ENCODE results near the gene CHID1.

Gene CHID1

GRCh38 chr11:932435-932834, 21.8 kb upstream of the CHID1 start:
- FAIRE-seq, result no peak

DNA sequence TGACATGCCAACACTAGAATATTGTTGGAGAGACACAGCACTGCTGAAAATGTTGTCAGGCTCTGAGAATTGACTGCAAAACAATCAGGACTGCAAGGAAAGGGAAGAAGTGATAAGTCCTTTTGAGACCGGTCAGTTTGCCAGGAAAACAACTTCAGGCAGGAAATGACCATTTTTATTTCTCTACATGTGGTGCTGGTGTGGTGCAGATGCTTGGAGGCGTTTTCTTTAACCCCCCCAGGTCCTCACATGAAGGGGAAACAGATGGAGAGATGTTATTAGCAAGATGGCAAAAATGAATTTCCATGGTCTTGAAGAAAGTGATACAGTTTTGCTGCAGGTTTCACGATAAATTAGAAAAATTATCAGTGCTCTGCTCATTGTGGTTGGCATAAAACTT, 20.8 kb upstream of the CHID1 start:
- FAIRE-seq, result no peak

DNA sequence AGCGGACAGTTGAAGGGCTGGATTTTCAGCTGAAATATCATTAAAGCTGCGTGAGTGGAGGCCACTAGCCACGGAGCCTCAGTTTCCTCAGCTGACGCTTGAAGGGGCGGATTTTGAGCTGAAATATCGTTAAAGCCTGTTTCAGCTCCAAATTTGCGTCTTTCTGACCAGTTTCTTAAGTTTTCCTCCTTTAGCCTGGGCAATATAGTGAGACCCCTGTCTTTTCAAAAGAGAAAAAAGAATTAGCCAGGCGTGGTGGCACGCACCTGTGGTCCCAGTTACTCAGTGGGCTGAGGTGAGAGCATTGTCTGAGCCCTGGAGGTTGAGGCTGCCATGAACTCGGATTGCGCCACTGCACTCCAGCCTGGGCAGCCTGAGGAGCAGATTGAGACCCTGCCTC, 18.8 kb upstream of the CHID1 start:
- FAIRE-seq, result no peak

GRCh38 chr11:928786-929185, 18.2 kb upstream of the CHID1 start:
- no peak for FAIRE-seq

GRCh38 chr11:927871-928270, 17.3 kb upstream of the CHID1 start:
- no peak for FAIRE-seq

DNA sequence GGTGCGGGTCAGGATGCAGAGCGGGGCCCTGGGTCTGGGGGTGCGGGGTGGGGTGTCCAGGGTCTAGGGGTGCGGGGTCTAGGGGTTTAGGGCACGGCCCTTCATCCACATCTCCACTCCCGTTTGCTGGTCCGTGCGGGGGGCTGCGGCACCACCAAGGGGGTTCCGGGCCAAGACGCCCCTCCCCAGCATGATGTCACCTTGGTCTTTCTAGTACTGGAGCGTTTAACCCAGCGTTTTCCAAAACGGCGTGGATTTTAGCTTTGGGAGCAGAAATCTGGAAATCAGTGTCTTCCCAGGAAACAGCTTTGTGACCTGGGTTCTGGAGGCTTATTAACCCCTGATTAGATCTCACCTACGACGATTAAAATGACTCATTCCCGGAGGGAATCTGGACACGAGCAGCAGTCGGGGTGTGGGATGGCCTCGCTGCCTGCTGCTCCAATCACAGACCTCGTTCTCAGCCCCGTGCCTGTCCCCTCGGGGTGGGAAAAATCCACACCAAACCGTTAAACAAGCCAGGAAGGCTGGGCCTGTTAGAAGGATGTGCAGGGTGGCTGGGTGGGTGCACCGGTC, 15.8 kb upstream of the CHID1 start:
- FAIRE-seq, result no peak

DNA sequence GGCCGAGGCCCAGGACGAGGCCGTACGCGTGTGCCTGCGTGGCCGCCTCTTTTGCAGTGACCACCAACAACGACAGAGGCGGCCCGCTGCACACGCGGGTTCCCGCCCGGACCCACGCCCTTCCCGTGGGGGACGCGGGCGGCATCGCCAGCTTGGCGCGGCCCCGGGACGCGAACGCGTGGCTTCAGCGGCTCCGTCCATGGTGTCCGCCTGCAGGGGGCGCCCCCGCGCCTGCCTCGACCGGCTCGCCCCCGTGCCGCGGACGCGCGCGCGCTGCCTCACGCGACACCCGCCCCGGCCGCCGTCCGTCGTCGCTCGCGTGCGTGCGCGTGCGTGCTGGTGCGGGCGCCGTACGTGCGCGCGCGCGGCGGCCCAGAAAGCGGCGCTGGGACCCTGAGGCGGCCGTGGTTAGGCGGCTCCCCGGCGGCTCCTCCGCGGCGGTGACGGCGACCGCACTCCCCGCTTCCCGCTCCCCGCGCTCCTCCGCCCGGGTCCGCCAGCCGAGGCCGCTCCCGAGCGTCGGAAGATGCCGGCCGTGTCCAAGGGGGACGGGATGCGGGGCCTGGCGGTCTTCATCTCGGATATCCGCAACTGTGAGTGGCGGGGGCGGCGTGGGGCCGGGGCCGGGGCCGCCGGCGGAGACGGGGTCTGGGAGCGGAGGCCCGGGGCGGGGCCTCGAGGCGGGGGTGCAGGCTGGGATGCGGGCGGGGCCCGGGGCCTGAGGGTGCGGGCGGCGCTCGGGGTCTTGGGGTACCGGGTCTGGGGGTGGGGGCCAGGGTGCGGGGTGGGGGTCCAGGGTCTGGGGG, 15.1 kb upstream of the CHID1 start, which contains the start of gene AP2A2:
Gene AP2A2 (plus strand): TSS at position 375 of the 806 bp plus-strand sequence. CDS start 152 bp downstream, at position 527.
- no peak for FAIRE-seq

- FAIRE-seq, result no peak
These were observed 14.5 kb upstream of the CHID1 start for GRCh38 chr11:925158-925495.

- FAIRE-seq, result no peak
These were observed 14.0 kb upstream of the CHID1 start for GRCh38 chr11:924406-925157.

GRCh38 chr11:923691-924405, 13.2 kb upstream of the CHID1 start:
- no peak for FAIRE-seq

DNA sequence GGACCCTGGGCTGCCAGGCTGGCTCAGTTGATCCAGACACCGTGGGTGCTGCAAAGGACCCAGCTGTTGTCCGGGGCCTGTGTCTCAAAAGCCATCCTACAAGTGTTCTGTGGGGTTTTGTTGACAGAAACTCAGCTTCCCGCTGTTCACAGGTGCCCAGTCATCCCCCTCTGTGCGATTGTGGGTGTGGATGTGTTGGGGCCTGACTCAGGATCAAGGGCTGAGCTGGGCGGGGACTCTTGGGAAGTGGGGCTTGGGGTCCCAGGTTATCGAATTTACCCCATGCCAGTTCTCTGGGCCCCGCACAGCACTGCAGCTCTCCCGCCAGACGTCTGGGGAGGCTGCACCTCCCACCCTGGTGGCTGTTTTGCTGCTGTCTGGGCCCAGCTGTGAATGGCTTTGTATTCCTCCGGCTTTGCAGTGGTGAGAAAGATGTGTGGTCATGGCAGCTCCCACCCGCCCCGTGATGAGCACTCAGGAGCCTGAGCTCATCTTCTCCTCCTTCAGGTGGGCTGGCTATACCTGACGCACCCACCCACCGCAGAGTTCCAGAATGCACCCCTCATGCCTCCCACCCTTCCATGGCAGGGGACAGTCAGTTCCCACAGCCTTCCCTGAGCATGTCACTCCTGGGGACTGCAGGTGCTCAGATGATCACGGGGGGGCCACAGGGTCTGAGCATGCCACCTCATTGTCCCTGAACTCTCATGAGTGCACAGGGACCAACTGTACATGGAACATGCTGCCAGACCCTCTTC, 11.5 kb upstream of the CHID1 start:
- no peak for FAIRE-seq

- FAIRE-seq, result no peak
These were observed 6.8 kb upstream of the CHID1 start for GRCh38 chr11:917426-917825.

DNA sequence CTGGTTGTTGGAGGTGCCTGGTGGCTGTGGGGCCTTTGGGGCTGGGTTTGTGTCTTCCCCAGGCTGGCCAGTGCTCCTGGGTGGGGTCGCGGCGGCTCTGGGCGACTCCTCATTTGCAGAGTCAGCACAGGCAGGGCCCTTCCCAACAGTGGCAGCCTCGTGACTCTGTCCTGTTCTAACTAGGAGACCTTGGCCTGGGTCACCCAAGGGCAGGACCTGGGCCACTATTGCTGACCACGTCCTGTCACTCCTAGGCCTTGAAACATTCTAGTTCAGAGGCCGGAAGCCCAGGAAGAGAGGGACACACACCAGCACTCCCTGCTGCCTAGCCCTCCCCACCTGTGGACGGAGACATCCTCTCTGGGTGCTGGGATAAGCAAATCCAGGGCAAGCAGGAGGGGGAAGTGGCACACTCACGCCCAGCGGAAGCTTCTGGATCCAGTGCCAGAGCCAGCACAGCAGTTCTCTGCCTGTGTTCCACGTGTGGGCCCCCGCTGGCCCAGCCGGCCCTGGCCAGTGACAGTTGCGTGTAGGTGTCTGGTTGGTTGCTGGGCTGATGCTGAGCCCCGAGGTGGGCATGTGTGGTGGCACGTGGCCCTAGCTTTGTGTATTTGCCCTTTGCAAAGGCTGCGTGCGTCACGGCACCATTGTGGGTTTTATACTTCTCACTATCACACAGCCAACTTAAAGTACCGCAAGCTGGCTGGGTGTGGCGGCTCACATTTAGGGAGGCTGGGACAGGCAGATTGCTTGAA, 4.3 kb upstream of the CHID1 start:
- FAIRE-seq, result no peak

DNA sequence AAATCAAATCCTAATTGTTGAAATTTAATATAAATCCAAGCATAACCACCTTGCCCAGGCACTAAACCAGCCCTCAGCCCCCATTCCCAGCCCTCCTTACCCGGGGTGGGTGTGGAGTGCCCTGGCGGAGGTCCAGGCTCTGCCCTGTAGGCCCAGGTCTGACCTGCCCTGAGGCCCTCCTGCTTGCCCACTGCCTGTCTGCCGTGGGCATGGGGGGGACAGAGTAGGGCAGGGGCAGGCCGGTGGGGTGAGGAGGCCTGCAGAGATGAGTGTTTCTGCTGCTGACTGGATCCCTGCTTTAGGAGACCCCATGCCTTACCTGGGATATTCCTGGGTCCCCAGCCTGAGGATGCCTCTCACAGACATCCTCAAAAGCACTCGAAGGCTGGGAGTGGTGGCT, 3.6 kb upstream of the CHID1 start:
- FAIRE-seq, result no peak

- FAIRE-seq, result no peak
These were observed 2.4 kb upstream of the CHID1 start for GRCh38 chr11:913043-913442.

DNA sequence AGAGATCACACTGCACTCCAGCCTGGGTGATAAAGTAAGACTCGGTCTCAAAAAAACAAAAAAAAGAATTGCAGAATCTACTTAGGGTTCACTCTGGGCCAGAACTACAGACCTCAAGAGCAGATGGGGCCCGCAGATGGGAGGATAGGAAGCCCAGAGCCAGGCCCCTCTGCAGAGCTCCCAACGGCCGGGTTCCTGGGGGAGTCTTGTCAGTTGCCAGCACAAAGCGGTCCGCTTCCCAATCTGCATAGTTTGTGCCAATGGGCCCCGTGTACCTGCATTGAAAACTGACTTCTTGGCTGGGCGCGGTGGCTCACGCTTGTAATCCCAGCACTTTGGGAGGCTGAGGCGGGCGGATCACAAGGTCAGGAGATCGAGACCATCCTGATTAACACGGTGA, 1.7 kb upstream of the CHID1 start:
- FAIRE-seq, result no peak

DNA sequence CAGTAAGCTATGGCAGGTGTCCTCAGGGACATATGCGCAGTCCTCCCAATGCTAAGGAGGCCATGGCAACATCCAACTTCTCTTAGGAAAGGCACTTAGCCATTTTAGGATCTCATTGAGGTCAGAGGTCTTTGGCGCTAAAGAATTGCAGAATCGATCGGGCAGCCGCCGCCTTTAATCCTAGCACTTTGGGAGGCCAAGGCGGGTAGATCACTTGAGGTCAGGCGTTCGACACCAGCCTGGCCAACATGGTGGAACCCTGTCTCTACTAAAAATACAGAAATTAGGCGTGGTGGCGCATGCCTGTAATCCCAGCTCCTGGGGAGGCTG, 1.2 kb upstream of the CHID1 start:
- no peak for FAIRE-seq

GRCh38 chr11:911031-911889, 650 bp upstream of the CHID1 start:
- FAIRE-seq, result no peak

DNA sequence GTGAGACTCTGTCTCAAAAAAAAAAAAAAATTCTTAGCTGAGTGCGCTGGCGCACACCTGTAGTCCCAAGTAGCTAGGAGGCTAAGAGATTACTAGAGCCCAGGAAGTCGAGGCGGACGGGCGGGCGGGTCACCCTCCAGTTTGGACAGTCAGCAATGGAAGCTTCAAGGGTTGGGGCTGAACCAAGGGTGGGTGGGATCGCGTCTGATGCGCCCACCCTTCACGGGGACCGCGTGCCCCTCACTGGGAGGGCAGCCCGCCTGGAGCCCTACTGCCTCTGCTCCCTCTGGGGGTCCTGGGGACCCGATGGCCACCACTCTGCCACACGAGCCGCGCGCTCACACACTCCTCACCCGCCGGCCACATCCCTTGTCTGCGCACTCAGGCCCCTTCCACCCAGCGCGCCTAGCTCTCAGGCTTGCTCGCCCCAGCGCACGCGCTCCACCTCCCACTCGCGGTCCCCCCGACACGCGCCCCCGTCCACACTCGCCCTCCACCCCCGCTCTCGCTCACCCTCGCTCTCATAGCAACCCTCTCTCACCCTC, 494 bp downstream of the CHID1 start:
- no peak for FAIRE-seq

GRCh38 chr11:909406-909805, 1.2 kb downstream of the CHID1 start:
- no peak for FAIRE-seq

DNA sequence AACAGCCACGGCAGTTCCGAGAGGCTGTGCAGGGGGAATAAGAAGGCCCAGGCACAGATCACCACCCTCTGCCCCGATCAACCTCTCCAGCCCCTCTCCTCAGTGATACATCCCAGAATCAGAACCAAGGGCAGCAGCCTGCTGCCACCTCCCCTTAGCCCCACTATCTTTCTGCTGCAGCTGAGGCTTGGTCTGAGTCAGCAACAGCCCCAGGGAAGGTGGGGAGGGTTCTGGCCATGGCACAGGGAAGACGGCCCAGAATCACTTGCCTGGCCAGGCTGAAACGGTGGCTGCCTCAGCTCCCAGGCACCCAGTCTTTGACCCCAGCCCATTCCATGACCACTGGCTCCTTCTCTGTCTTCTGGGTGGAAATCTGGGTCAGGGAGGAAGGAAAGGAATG, 2.3 kb downstream of the CHID1 start:
- no peak for FAIRE-seq

Measured in TTC549 (cell line).